Measurements from ENCODE around the gene GSTO1.

The GSTO1 gene

DNA sequence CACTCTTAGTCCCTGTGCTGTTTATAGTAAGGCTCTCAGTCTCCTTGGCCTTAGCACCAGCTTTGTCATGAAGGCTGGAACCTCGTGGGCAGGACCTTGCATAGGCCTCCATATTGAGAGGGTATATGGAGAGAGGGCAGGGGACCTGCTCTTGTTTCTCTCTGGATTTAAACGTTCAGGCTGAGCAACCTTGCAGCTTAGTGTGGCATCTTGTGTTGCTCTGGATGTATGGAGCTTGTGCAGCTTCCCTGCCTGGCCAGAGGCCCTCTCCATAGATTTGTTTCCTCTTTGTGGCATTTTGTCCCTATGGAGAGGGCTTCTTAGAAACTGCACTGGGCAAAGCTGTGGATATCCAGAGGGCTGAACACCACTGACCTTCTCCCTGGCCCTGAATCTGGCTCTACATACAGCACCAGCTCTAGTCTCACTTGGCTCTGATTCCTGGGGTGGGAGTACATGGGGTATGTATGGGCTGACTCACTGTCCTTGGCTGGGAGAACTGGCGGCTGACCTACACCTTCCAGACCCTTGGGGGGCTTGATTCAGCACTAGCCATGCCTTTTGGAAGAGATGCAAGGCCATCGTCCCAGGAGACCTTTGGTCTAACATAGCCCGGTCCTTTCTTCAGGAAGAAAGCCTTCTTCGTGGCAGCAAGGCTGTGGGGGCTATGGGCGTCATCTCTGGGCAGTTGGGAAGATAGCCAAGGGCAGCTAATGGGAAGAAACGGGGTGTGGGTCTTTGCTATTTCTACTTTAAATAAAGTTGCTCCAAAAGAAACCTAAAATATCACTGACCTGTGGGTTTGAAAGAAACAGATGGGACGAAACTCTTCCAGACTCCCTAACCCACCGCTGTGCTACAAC, 53.1 kb downstream of the GSTO1 start:
- DNase-seq: peak; percentile 51

DNA sequence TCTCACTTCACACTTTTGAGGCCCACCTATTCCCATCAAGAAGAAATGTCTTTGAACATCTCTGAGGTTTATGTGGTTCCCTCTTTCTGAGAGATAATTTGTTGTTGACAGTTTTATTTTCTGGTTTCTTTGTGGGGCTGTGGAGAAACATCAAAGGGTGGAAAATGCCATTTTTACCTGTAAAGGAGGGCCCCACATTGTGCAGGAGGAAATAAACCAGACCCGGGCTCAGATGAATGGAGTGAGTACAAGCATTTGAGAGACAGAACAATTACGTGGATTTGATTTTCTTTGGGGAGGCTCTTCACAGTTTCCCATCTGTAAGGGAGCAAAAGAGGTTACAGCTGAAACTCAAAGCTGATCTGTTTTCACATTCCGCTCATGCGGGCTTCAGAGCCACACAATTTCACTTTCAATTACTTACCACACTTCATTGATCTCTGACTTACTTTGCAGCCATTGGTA, 53.8 kb downstream of the GSTO1 start:
- DNase-seq: no peak

GRCh38 chr10:104309980-104310978, 55.6 kb downstream of the GSTO1 start:
- DNase-seq: peak; percentile 71

- DNase-seq: no peak
These were observed 56.6 kb downstream of the GSTO1 start for GRCh38 chr10:104311184-104311720.

GRCh38 chr10:104314591-104315485, 60.1 kb downstream of the GSTO1 start:
- DNase-seq: no peak

DNA sequence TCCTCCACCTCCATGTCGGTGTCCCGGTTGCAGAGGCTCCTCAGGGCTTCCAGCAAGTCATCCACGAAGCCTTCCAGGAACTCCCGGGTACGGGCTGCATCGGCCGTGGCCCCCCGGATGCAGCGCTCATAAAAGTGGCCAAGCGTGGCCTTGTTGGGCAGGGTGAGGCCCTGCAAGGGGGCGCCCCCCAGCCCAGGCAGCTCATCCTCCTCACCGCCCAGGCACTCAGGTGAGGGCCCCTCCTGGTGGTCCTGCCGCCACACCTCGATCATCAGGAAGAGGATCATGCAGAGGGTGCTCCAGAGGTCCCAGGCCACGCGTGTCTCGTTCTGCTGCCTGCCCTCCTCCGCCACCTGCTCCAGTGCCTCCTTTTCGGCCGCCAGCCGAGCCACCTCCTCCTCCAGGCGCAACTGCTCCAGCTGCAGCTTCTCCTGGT, 60.8 kb downstream of the GSTO1 start:
- no peak for DNase-seq

DNA sequence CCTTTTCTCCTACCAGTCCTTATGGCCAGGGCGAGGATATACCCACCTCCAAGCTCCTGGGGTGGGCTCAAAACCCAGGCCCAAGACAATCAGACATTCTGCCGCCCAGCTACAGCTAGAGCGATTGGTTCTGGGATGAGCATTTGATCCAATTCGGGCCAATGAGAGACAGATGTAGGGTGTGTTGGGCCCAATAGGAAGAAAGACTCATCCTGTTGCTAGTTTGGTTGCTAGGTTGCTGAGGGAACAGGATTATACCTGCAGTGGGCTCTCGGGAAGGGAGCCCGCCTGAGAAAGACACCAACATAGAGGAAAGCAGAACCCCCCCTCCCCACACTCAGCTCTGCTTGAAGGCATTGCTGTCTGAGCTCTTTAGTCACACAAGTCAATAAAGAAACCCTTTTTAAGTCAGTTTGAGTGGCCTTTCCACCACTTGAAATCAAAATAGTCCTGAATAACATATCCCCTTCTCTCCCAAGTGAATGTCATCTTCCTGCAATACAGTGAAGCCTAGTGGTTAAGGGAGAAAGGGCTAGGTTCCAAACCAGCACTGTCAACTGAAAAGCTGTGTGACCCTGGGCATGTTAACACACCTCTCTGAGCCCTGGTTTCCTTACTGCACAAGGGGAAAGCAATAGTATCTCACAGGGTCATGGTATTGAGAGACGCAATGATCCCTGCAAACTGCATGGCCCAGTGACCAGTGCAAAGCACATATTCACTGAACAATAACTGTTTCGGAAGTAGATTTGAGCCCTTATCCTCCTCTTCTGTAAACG, 61.8 kb downstream of the GSTO1 start:
- no peak for DNase-seq
